Activated CD8-positive, alpha-beta T cell treated with anti-CD3 and anti-CD28 coated beads for 36 hours (primary cell): ENCODE measurements around the gene ADD3. TPM values are rescaled to one million over a fixed set of nuclear protein-coding genes. Genes with fewer than 3 reads are reported as not detected.
A peak's percentile ranks its signal among the peaks of the same experiment; 100 is the strongest.

Experiments used
- ATAC-seq: fragments of 200-7000 bp; cut with Tn5 transposase; one replicate; pipeline ENCODE4 v1.10.0; 2021; ENCODE audit warnings: mild to moderate bottlenecking, moderate library complexity
- CTCF ChIA-PET: fragments of 350-600 bp; sonication (Branson Sonifier 250); formaldehyde crosslinking; loops from one replicate; lab custom pipeline; 2021; ENCODE audit warnings: antibody characterized with exemption; lab: Charles Lee
- POLR2A ChIA-PET: fragments of 350-600 bp; sonication (Branson Sonifier 250); formaldehyde crosslinking; loops from one replicate; lab custom pipeline; 2021; ENCODE audit warnings: antibody characterized with exemption; lab: Charles Lee
- DNase-seq: peaks from one replicate; pipeline ENCODE4 v3.0.0-alpha.2; 2020
- H3K27ac Mint-ChIP-seq: one replicate; pipeline ENCODE4 v1.8.0; 2021; ENCODE audit warnings: mild to moderate bottlenecking, mixed read lengths
- H3K27me3 Mint-ChIP-seq: one replicate; pipeline ENCODE4 v1.8.0; 2021; ENCODE audit warnings: mixed read lengths
- H3K36me3 Mint-ChIP-seq: one replicate; pipeline ENCODE4 v1.8.0; 2021; ENCODE audit warnings: low read depth, mixed read lengths
- H3K4me1 Mint-ChIP-seq: one replicate; pipeline ENCODE4 v1.8.0; 2021; ENCODE audit warnings: low read depth, mixed read lengths
- H3K4me3 Mint-ChIP-seq: one replicate; pipeline ENCODE4 v1.8.0; 2021; ENCODE audit warnings: mild to moderate bottlenecking, moderate library complexity, mixed read lengths
- H3K9me3 Mint-ChIP-seq: one replicate; pipeline ENCODE4 v1.8.0; 2021; ENCODE audit warnings: mixed read lengths
- CTCF ChIP-seq: fragments of 200-600 bp; IDR thresholded peaks from one replicate; pipeline ENCODE4 v1.8.0; 2022; ENCODE audit warnings: antibody characterized with exemption, mild to moderate bottlenecking
- intact Hi-C: fragments of 100-400 bp; cut with micrococcal nuclease; formaldehyde crosslinking; loops from one replicate; pipeline ENCODE4 v1.10.0; 2022
- total RNA-seq, 2 experiments: library from RNA; stranded (reverse); gene quantifications; one replicate each; pipeline ENCODE4 v1.2.3, GENCODE V29; 2021

The ADD3 gene
- total RNA-seq, 2 experiments from 2014 or later = 66.8 to 77.0 TPM

GRCh38 chr10:110034596-110034995 is 26.8 kb downstream of the ADD3 start:
- no peak for TF ChIP-seq CTCF
- Mint-ChIP-seq H3K27ac (no peak overlapping the region), H3K36me3 (peaks cover 13% of the 10 kb centered on the region)

GRCh38 chr10:110035070-110035921 is 27.5 kb downstream of the ADD3 start:
- Mint-ChIP-seq H3K4me1 (peaks cover 83% of the 10 kb centered on the region), H3K27ac (peak overlapping the region; percentile 71)

More at GRCh38 chr10:110034596-110034995, 26.8 kb downstream of the ADD3 start:
- POLR2A ChIA-PET = interaction anchor here (1.2 to 2.2 kb wide), 3 partner anchors 11 to 40 kb away, joined by 3 to 8 read pairs (median 4); no protein-coding TSS in a partner anchor
- Mint-ChIP-seq H3K4me3 (no peak overlapping the region), H3K4me1 (peaks cover 77% of the 10 kb centered on the region), H3K9me3 (peaks cover 2% of the 10 kb centered on the region), H3K27me3 (no peaks in the 10 kb centered on the region)
- ATAC-seq = no peak
- DNase-seq = no peak
- CTCF ChIA-PET = interaction anchor here (1.1 to 2.1 kb wide), 7 partner anchors 12 to 150 kb away, joined by 3 to 8 read pairs (median 5); no protein-coding TSS in a partner anchor
- intact Hi-C loops = no loop called here

GRCh38 chr10:110036640-110037039 is 28.9 kb downstream of the ADD3 start:
- TF ChIP-seq CTCF = no peak
- intact Hi-C loops = no loop called here
- CTCF ChIA-PET = interaction anchor here (0.6 to 2.1 kb wide), 2 partner anchors 10 to 21 kb away, joined by 3 to 8 read pairs; no protein-coding TSS in a partner anchor

More at GRCh38 chr10:110035070-110035921, 27.5 kb downstream of the ADD3 start:
- Mint-ChIP-seq H3K9me3 (peaks cover 2% of the 10 kb centered on the region), H3K27me3 (no peaks in the 10 kb centered on the region), H3K4me3 (no peak overlapping the region), H3K36me3 (peaks cover 13% of the 10 kb centered on the region)
- peak; percentile 48 for DNase-seq
- TF ChIP-seq CTCF = peak; percentile 18
- ChIA-PET CTCF (interaction anchor here (1.3 to 2.1 kb wide), 7 partner anchors 9 to 151 kb away, joined by 3 to 8 read pairs (median 5); no protein-coding TSS in a partner anchor), POLR2A (interaction anchor here (0.8 to 2.2 kb wide), 7 partner anchors 9 to 39 kb away, joined by 3 to 8 read pairs (median 4); no protein-coding TSS in a partner anchor)
- ATAC-seq = peak; percentile 78
- intact Hi-C loops = no loop called here

GRCh38 chr10:110039254-110039653 is 31.5 kb downstream of the ADD3 start:
- Mint-ChIP-seq H3K4me3 (no peak overlapping the region), H3K27ac (peak overlapping the region; percentile 53), H3K4me1 (peaks cover 79% of the 10 kb centered on the region), H3K36me3 (peaks cover 13% of the 10 kb centered on the region), H3K9me3 (peaks cover 5% of the 10 kb centered on the region), H3K27me3 (no peaks in the 10 kb centered on the region)
- intact Hi-C loops = no loop called here
- no peak for ATAC-seq
- POLR2A ChIA-PET = interaction anchor here (0.9 to 1.1 kb wide), 3 partner anchors 12 to 38 kb away, joined by 3 to 5 read pairs (median 3); partner anchors contain the start of gene ADD3
- TF ChIP-seq CTCF = no peak
- DNase-seq = no peak
- CTCF ChIA-PET = interaction anchor here (0.9 to 1.3 kb wide), 4 partner anchors 9 to 66 kb away, joined by 3 to 4 read pairs (median 4); no protein-coding TSS in a partner anchor

More at GRCh38 chr10:110036640-110037039, 28.9 kb downstream of the ADD3 start:
- Mint-ChIP-seq H3K9me3 (peaks cover 2% of the 10 kb centered on the region), H3K4me1 (peaks cover 84% of the 10 kb centered on the region), H3K27ac (peak overlapping the region; percentile 68), H3K36me3 (peaks cover 7% of the 10 kb centered on the region), H3K27me3 (no peaks in the 10 kb centered on the region), H3K4me3 (no peak overlapping the region)
- ATAC-seq (no peak), DNase-seq (no peak)
- POLR2A ChIA-PET = interaction anchor here (1.0 to 1.6 kb wide), 3 partner anchors 9 to 22 kb away, joined by 4 to 5 read pairs (median 5); no protein-coding TSS in a partner anchor
